Measurements from ENCODE around the gene SLC35A2.

DNA sequence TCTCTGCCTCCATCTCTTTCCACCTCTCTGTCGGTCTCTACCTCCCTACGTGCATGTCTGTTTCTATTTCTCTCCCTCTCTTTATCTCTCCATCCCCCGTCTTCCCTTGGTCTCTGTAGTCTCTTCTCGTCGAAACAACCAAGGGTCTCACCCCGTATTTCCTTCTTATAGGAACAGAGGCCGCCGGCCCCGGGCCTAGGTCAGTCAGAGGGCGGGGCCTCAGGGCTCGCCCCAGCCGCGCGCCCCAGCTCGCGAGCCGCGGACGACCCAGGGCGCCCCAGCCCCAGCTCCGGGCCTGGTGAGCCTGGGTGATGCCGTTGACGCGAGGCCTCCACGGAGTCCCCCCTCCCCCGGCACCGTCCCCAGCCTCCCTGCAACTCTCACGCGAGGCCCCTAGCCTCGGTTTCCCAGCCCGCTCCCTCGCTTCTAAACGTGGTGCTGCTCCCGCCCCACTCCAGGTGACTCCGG, 20.5 kb downstream of the SLC35A2 start:
- TF ChIP-seq, protein P1, sequence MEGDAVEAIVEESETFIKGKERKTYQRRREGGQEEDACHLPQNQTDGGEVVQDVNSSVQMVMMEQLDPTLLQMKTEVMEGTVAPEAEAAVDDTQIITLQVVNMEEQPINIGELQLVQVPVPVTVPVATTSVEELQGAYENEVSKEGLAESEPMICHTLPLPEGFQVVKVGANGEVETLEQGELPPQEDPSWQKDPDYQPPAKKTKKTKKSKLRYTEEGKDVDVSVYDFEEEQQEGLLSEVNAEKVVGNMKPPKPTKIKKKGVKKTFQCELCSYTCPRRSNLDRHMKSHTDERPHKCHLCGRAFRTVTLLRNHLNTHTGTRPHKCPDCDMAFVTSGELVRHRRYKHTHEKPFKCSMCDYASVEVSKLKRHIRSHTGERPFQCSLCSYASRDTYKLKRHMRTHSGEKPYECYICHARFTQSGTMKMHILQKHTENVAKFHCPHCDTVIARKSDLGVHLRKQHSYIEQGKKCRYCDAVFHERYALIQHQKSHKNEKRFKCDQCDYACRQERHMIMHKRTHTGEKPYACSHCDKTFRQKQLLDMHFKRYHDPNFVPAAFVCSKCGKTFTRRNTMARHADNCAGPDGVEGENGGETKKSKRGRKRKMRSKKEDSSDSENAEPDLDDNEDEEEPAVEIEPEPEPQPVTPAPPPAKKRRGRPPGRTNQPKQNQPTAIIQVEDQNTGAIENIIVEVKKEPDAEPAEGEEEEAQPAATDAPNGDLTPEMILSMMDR (IDR thresholded peaks at IDR 0.05): no peak
- TF ChIP-seq POLR2A (IDR thresholded peaks at IDR 0.05): no peak
